Ovary (tissue), 3 donors: ENCODE measurements around the gene HDGF.

Experiments
- CTCF ChIP-seq, 3 donors: fragments of 450-650 bp in 2 of 3; fragments of 200-600 bp in 1 of 3; IDR thresholded peaks; one replicate each; pipeline versions ENCODE4 v1.5.1 to v1.8.0; 2016 to 2022; ENCODE audit warnings: antibody characterized with exemption in 3 of 3, mild to moderate bottlenecking in 1 of 3
- POLR2A ChIP-seq: fragments of 450-650 bp; IDR thresholded peaks from one replicate; pipeline ENCODE4 v1.6.1; 2017; ENCODE audit warnings: antibody characterized with exemption, mild to moderate bottlenecking, moderate library complexity
- donor health status: DM: no; HTN: no; CAD: no.

GRCh38 chr1:156738407-156738806, 13.1 kb downstream of the HDGF start:
- TF ChIP-seq CTCF (IDR thresholded peaks at IDR 0.05) (no peak), POLR2A (no peak)
